ENCODE data around the gene BLM. TPM values are rescaled to one million over a fixed set of nuclear protein-coding genes. Genes with fewer than 3 reads are reported as not detected.

Gene BLM
- total RNA-seq, 1 experiment from 2014 or later = 41.3 TPM

DNA sequence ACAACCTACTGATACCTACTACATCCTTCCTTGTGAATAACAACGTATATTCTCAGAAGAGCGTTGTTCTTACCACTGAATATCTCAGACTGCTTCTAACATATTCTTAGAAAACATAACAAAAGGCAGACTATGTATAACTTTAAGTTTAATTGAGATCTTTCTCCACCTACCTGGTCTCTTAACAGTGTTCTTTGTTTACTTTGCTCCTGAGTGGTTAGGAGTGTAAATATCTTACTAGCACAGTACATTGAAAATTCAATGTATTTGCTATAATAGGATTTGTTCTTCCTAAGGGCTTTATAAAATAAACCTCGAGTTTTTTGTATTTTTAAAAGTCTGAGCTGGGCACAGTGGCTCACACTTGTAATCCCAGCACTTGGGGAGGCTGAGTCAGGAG, 7.9 kb upstream of the BLM start:
- no peak overlapping the region for H3K27ac ChIP-seq (ENCODE audit: insufficient read length, low read depth, low read length)
- H4K91ac ChIP-seq (ENCODE audit: insufficient read length, low read depth, low read length) = no peak overlapping the region
- no peak overlapping the region for H3K27ac Mint-ChIP-seq

More for the DNA sequence above, 7.9 kb upstream of the BLM start:
- Histone ChIP-seq H3K79me2 (ENCODE audit: insufficient read depth, low read length) (no peaks in the 10 kb centered on the region), H2BK15ac (ENCODE audit: low read depth, low read length) (no peak overlapping the region), H3K79me1 (ENCODE audit: insufficient read depth, low read depth, low read length, poor library complexity, severe bottlenecking) (no peaks in the 10 kb centered on the region), H2BK20ac (ENCODE audit: low read depth, low read length, poor library complexity, severe bottlenecking) (no peak overlapping the region), H3K9me3 (ENCODE audit: control insufficient read depth, low read depth, low read length) (no peaks in the 10 kb centered on the region), H3K4ac (ENCODE audit: low read depth, low read length) (no peak overlapping the region), H4K20me1 (ENCODE audit: control insufficient read depth, insufficient read depth, insufficient read length) (peaks cover 3% of the 10 kb centered on the region), H3K14ac (ENCODE audit: insufficient read depth, low read length) (no peak overlapping the region), H2AFZ (ENCODE audit: low read length) (no peak overlapping the region), H3K4me1 (ENCODE audit: insufficient read depth, low read length) (no peaks in the 10 kb centered on the region), H3K23ac (ENCODE audit: insufficient read length, low read depth, low read length) (no peak overlapping the region), H2BK12ac (ENCODE audit: insufficient read length, low read depth, low read length) (no peak overlapping the region), H3K27me3 (ENCODE audit: insufficient read depth, low read length) (no peaks in the 10 kb centered on the region), H2BK5ac (ENCODE audit: insufficient read length, low read length) (no peak overlapping the region), H4K8ac (replicated peaks; ENCODE audit: insufficient read length, low read depth, low read length) (no peak overlapping the region), H2AK5ac (ENCODE audit: insufficient read length, low read length) (no peak overlapping the region), H3K4me2 (ENCODE audit: insufficient read depth, insufficient read length, low read length) (no peak overlapping the region), H4K5ac (ENCODE audit: insufficient read length, low read depth, low read length) (no peak overlapping the region), H3K9ac (ENCODE audit: extremely low read depth, insufficient read length, low read length) (no peak overlapping the region), H2BK120ac (ENCODE audit: low read depth, low read length, poor library complexity, severe bottlenecking) (no peak overlapping the region), H3T11ph (ENCODE audit: low read length) (no peak overlapping the region), H3K23me2 (ENCODE audit: insufficient read length, low read depth, low read length, poor library complexity, severe bottlenecking) (no peaks in the 10 kb centered on the region), H3K18ac (ENCODE audit: insufficient read length, low read depth, low read length) (no peak overlapping the region), H3K56ac (ENCODE audit: insufficient read length, low read depth, low read length) (no peak overlapping the region)
- Mint-ChIP-seq H3K4me3 (no peak overlapping the region), H3K27me3 (ENCODE audit: low read depth) (no peaks in the 10 kb centered on the region), H3K4me1 (peaks cover 0 to 3% of the 10 kb centered on the region in 2 experiments; a peak in 2 of 4 replicates), H3K36me3 (ENCODE audit: insufficient read depth in 1 of 3, low read depth in 3 of 3) (peaks cover 0 to 10% (median 5%) of the 10 kb centered on the region in 3 experiments; a peak in 5 of 7 replicates), H3K9me3 (no peaks in the 10 kb centered on the region)
- no peak for DNase-seq
- TF ChIP-seq, protein P1, sequence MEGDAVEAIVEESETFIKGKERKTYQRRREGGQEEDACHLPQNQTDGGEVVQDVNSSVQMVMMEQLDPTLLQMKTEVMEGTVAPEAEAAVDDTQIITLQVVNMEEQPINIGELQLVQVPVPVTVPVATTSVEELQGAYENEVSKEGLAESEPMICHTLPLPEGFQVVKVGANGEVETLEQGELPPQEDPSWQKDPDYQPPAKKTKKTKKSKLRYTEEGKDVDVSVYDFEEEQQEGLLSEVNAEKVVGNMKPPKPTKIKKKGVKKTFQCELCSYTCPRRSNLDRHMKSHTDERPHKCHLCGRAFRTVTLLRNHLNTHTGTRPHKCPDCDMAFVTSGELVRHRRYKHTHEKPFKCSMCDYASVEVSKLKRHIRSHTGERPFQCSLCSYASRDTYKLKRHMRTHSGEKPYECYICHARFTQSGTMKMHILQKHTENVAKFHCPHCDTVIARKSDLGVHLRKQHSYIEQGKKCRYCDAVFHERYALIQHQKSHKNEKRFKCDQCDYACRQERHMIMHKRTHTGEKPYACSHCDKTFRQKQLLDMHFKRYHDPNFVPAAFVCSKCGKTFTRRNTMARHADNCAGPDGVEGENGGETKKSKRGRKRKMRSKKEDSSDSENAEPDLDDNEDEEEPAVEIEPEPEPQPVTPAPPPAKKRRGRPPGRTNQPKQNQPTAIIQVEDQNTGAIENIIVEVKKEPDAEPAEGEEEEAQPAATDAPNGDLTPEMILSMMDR (conservative IDR thresholded peaks at IDR 0.05) = no peak
- no CpG with 5 or more reads among the region's 3 CpGs for WGBS (ENCODE audit: extremely low coverage, insufficient read length, low lambda C conversion rate)

Measured in H9 (cell line).